Retina (tissue), 1 donor: Measurements from ENCODE around the gene TIMP2.

Experiments used
- DNase-seq: peaks from one replicate; pipeline ENCODE4 v3.0.0-alpha.2; 2016

Gene TIMP2

GRCh38 chr17:78862073-78863023 is 62.8 kb downstream of the TIMP2 start:
- no peak for DNase-seq

- no peak for DNase-seq
Measured at GRCh38 chr17:78861229-78861628, 64.0 kb downstream of the TIMP2 start.

- no peak for DNase-seq
Measured at GRCh38 chr17:78859051-78859450, 66.1 kb downstream of the TIMP2 start.

- DNase-seq, result no peak
Measured at GRCh38 chr17:78857266-78857665, 67.9 kb downstream of the TIMP2 start.

- DNase-seq, result no peak
Measured at GRCh38 chr17:78855561-78856165, 69.5 kb downstream of the TIMP2 start.

GRCh38 chr17:78854508-78854907 is 70.7 kb downstream of the TIMP2 start:
- no peak for DNase-seq

- no peak for DNase-seq
Measured at GRCh38 chr17:78853926-78854394, 71.2 kb downstream of the TIMP2 start.

- no peak for DNase-seq
Measured at GRCh38 chr17:78852709-78853121, 72.5 kb downstream of the TIMP2 start.

GRCh38 chr17:78849026-78849425 is 76.2 kb downstream of the TIMP2 start:
- no peak for DNase-seq

- no peak for DNase-seq
Measured at GRCh38 chr17:78847052-78847451, 78.1 kb downstream of the TIMP2 start.

- no peak for DNase-seq
Measured at GRCh38 chr17:78844301-78845005, 80.7 kb downstream of the TIMP2 start.

- DNase-seq, result peak; percentile 44
Measured at GRCh38 chr17:78842881-78843565, 82.2 kb downstream of the TIMP2 start.

- DNase-seq, result peak; percentile 99
Measured at GRCh38 chr17:78840780-78841611, 84.2 kb downstream of the TIMP2 start, which contains the start of gene USP36. Gene USP36 (minus strand): TSS chr17:78840814. CDS start chr17:78836363, 4,451 bp downstream.

GRCh38 chr17:78840530-78840779 is 84.7 kb downstream of the TIMP2 start:
- DNase-seq, result no peak

GRCh38 chr17:78839762-78840529 is 85.2 kb downstream of the TIMP2 start:
- peak; percentile 80 for DNase-seq

- peak; percentile 11 for DNase-seq
Measured at GRCh38 chr17:78839235-78839761, 85.9 kb downstream of the TIMP2 start.

GRCh38 chr17:78838574-78839005 is 86.6 kb downstream of the TIMP2 start:
- no peak for DNase-seq

- no peak for DNase-seq
Measured at GRCh38 chr17:78836420-78837021, 88.7 kb downstream of the TIMP2 start.

- no peak for DNase-seq
Measured at GRCh38 chr17:78834571-78834970, 90.6 kb downstream of the TIMP2 start.

GRCh38 chr17:78832541-78832810 is 92.7 kb downstream of the TIMP2 start:
- DNase-seq, result no peak
